GM10847 (cell line): ENCODE data around the gene TFF2.

ENCODE experiments used
- POLR2A ChIP-seq: IDR thresholded peaks from 2 replicates; pipeline ENCODE4 v1.6.1; 2011; ENCODE audit not compliant: insufficient read length; ENCODE audit errors: extremely low read depth

TFF2 gene

GRCh38 chr21:42350927-42351426 lies at the start of gene TFF2:
TFF2 (minus strand) TSS chr21:42350994; CDS start chr21:42350957, 37 bp downstream.
- TF ChIP-seq POLR2A, result no peak

- TF ChIP-seq POLR2A, result no peak
These were observed 49.7 kb upstream of the TFF2 start for GRCh38 chr21:42400525-42400924.

- TF ChIP-seq POLR2A, result no peak
These were observed 47.7 kb upstream of the TFF2 start for GRCh38 chr21:42398436-42399028.

GRCh38 chr21:42397746-42398394 lies 47.1 kb upstream of the TFF2 start:
- TF ChIP-seq POLR2A, result no peak

GRCh38 chr21:42396799-42397745 lies 46.3 kb upstream of the TFF2 start:
- no peak for TF ChIP-seq POLR2A

GRCh38 chr21:42395905-42396651 lies 45.3 kb upstream of the TFF2 start, which contains the start of gene TMPRSS3:
TMPRSS3 (minus strand) TSS chr21:42396052; CDS start chr21:42395417, 635 bp downstream.
- TF ChIP-seq POLR2A, result no peak

GRCh38 chr21:42395302-42395701 lies 44.5 kb upstream of the TFF2 start:
- no peak for TF ChIP-seq POLR2A

- no peak for TF ChIP-seq POLR2A
These were observed 42.7 kb upstream of the TFF2 start for GRCh38 chr21:42393443-42393950.

- TF ChIP-seq POLR2A, result no peak
These were observed 42.1 kb upstream of the TFF2 start for GRCh38 chr21:42392731-42393442.

- TF ChIP-seq POLR2A, result no peak
These were observed 40.5 kb upstream of the TFF2 start for GRCh38 chr21:42391297-42391696.

GRCh38 chr21:42390696-42391095 lies 39.9 kb upstream of the TFF2 start:
- no peak for TF ChIP-seq POLR2A

- no peak for TF ChIP-seq POLR2A
These were observed 39.4 kb upstream of the TFF2 start for GRCh38 chr21:42390193-42390592.

- TF ChIP-seq POLR2A, result no peak
These were observed 38.6 kb upstream of the TFF2 start for GRCh38 chr21:42389449-42389835.
